ENCODE data around the gene MBD5. TPM values are rescaled to one million over a fixed set of nuclear protein-coding genes. Genes with fewer than 3 reads are reported as not detected.

The MBD5 gene
- total RNA-seq, 1 donor from 2014 or later = 38.8 TPM

DNA sequence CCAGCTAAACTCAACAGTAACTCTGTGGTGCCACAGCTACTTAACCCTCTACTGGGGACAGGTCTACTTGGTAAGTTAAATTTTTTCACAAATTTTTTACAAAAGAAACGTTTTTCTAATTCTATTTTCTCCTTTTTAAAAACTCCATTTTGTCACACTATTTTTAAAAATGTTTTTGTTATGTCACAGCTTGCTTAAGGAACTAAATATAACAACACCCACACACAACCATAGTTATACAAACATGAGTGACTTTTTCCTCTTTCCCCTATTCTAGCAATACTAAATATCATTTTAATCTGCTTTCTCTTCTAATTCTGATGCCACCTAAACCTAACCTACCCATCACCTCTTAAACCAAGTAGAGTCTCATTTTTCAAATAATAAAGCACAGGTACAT, 463.2 kb downstream of the MBD5 start:
- H3K36me3 Mint-ChIP-seq = peaks cover 5% of the 10 kb centered on the region
- Histone ChIP-seq H3K79me2 (ENCODE audit: low read depth) (no peaks in the 10 kb centered on the region), H3K27me3 (no peaks in the 10 kb centered on the region), H3K9ac (no peak overlapping the region), H3K27ac (no peak overlapping the region), H3K4me1 (no peaks in the 10 kb centered on the region), H3K4me2 (no peak overlapping the region), H4K20me1 (ENCODE audit: low read depth) (no peaks in the 10 kb centered on the region), H3K36me3 (no peaks in the 10 kb centered on the region), H3K4me3 (no peak overlapping the region), H3K9me3 (ENCODE audit: low read depth) (no peaks in the 10 kb centered on the region), H2AFZ (replicated peaks) (no peak overlapping the region), H3F3A (ENCODE audit: low read depth) (no peaks in the 10 kb centered on the region)
- peaks cover 9% of the 10 kb centered on the region for H3K4me1 Mint-ChIP-seq
- H3K4me3 Mint-ChIP-seq = no peak overlapping the region
- TF ChIP-seq EZH2phosphoT487 (IDR thresholded peaks at IDR 0.05) (no peak), EZH2 (IDR thresholded peaks at IDR 0.05) (no peak)
- TF ChIP-seq, protein P1, sequence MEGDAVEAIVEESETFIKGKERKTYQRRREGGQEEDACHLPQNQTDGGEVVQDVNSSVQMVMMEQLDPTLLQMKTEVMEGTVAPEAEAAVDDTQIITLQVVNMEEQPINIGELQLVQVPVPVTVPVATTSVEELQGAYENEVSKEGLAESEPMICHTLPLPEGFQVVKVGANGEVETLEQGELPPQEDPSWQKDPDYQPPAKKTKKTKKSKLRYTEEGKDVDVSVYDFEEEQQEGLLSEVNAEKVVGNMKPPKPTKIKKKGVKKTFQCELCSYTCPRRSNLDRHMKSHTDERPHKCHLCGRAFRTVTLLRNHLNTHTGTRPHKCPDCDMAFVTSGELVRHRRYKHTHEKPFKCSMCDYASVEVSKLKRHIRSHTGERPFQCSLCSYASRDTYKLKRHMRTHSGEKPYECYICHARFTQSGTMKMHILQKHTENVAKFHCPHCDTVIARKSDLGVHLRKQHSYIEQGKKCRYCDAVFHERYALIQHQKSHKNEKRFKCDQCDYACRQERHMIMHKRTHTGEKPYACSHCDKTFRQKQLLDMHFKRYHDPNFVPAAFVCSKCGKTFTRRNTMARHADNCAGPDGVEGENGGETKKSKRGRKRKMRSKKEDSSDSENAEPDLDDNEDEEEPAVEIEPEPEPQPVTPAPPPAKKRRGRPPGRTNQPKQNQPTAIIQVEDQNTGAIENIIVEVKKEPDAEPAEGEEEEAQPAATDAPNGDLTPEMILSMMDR (IDR thresholded peaks at IDR 0.05) = no peak
- no peak overlapping the region for H3K27ac Mint-ChIP-seq
- H3K9me3 Mint-ChIP-seq = no peaks in the 10 kb centered on the region
- no peaks in the 10 kb centered on the region for H3K27me3 Mint-ChIP-seq (ENCODE audit: insufficient read depth, low read depth)
- DNase-seq (ENCODE audit: low spot score) = no peak

DNA sequence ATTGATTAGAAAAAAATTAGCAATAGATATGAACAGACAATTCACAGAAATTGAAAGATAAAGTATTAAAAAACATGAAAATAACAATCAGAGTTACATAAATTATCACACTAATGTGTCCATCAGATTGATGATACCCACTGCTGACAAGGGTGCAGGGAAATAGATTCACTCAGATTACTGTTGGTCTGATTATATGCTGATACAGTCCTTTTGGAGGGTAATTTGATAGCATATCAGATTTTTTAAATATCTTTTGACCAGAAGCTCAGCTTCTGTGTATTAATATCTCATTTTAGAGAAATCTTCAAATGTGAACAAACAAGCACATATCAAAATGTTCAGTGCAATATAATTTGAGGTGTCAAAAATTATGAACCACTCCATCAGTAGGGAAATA, 465.8 kb downstream of the MBD5 start:
- Histone ChIP-seq H3K27me3 (no peaks in the 10 kb centered on the region), H2AFZ (replicated peaks) (no peak overlapping the region), H3K36me3 (no peaks in the 10 kb centered on the region), H3K9ac (no peak overlapping the region), H3K4me1 (no peaks in the 10 kb centered on the region), H3K27ac (no peak overlapping the region), H3K4me3 (no peak overlapping the region), H3F3A (ENCODE audit: low read depth) (no peaks in the 10 kb centered on the region), H4K20me1 (ENCODE audit: low read depth) (no peaks in the 10 kb centered on the region), H3K9me3 (ENCODE audit: low read depth) (no peaks in the 10 kb centered on the region), H3K4me2 (no peak overlapping the region), H3K79me2 (ENCODE audit: low read depth) (no peaks in the 10 kb centered on the region)
- Mint-ChIP-seq H3K4me3 (no peak overlapping the region), H3K4me1 (peaks cover 9% of the 10 kb centered on the region), H3K9me3 (no peaks in the 10 kb centered on the region), H3K27me3 (ENCODE audit: insufficient read depth, low read depth) (no peaks in the 10 kb centered on the region), H3K36me3 (peaks cover 18% of the 10 kb centered on the region), H3K27ac (no peak overlapping the region)
- TF ChIP-seq EZH2 (IDR thresholded peaks at IDR 0.05) (no peak), EZH2phosphoT487 (IDR thresholded peaks at IDR 0.05) (no peak)
- TF ChIP-seq, protein P1 (IDR thresholded peaks at IDR 0.05) = no peak
- DNase-seq (ENCODE audit: low spot score) = no peak

DNA sequence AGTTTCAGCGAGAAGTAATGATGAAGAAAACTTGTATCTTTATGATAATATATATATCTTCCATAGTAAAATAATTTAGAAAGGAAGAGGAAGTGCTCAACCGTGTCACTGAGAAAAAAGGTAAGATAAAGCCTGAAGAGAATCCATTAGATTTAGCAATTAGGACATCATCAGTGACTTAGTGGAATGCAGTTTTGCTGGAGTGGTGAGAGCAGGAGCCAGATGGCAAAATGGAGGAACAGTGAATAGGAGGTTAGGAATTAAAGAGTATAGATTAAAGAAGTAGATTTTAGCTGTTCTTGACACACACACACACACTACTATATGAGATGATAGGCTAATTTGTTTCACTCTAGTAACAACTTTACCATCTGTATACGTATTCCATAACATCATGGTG, 466.5 kb downstream of the MBD5 start:
- Histone ChIP-seq H3K4me1 (no peaks in the 10 kb centered on the region), H3K27ac (no peak overlapping the region), H2AFZ (replicated peaks) (no peak overlapping the region), H4K20me1 (ENCODE audit: low read depth) (no peaks in the 10 kb centered on the region), H3K9me3 (ENCODE audit: low read depth) (no peaks in the 10 kb centered on the region), H3F3A (ENCODE audit: low read depth) (no peaks in the 10 kb centered on the region), H3K4me3 (no peak overlapping the region), H3K27me3 (no peaks in the 10 kb centered on the region), H3K79me2 (ENCODE audit: low read depth) (no peaks in the 10 kb centered on the region), H3K9ac (no peak overlapping the region), H3K4me2 (no peak overlapping the region), H3K36me3 (no peaks in the 10 kb centered on the region)
- Mint-ChIP-seq H3K27ac (no peak overlapping the region), H3K36me3 (peaks cover 18% of the 10 kb centered on the region), H3K27me3 (ENCODE audit: insufficient read depth, low read depth) (no peaks in the 10 kb centered on the region), H3K4me1 (peaks cover 9% of the 10 kb centered on the region), H3K4me3 (no peak overlapping the region), H3K9me3 (no peaks in the 10 kb centered on the region)
- TF ChIP-seq EZH2 (IDR thresholded peaks at IDR 0.05) = no peak
- TF ChIP-seq, protein P1 (IDR thresholded peaks at IDR 0.05) = no peak
- TF ChIP-seq EZH2phosphoT487 (IDR thresholded peaks at IDR 0.05) = no peak
- DNase-seq (ENCODE audit: low spot score) = no peak

All from neural progenitor cell (in vitro differentiated cells).